Activated CD4-positive, alpha-beta memory T cell treated with anti-CD3 and anti-CD28 coated beads, Interleukin-2, amount 10 ng/mL, durations not matched to agents 7 days and 5 days (primary cell): ENCODE results near the gene TXNRD2. TPM values are rescaled to one million over a fixed set of nuclear protein-coding genes. Genes with fewer than 3 reads are reported as not detected.
"Not testable (repeated sequence)": the region's sequence is repeated elsewhere in the genome, so short reads cannot be mapped to it uniquely, and the experiment has no call there.

Source experiments
- CTCF ChIA-PET: fragments of 350-600 bp; sonication (Branson Sonifier 250); formaldehyde crosslinking; loops from one replicate; lab custom pipeline; 2021; ENCODE audit warnings: antibody characterized with exemption, inconsistent platforms; lab: Charles Lee
- POLR2A ChIA-PET: fragments of 350-600 bp; sonication (Branson Sonifier 250); formaldehyde crosslinking; loops from one replicate; lab custom pipeline; 2021; ENCODE audit warnings: antibody characterized with exemption; lab: Charles Lee
- DNase-seq: peaks from one replicate; pipeline ENCODE4 v3.0.0-alpha.2; 2020
- H3K27ac Mint-ChIP-seq: one replicate; pipeline ENCODE4 v1.8.0; 2021; ENCODE audit warnings: mild to moderate bottlenecking, mixed read lengths
- H3K27me3 Mint-ChIP-seq: one replicate; pipeline ENCODE4 v1.8.0; 2021; ENCODE audit warnings: mixed read lengths
- H3K36me3 Mint-ChIP-seq: one replicate; pipeline ENCODE4 v1.8.0; 2021; ENCODE audit warnings: low read depth, mixed read lengths
- H3K4me1 Mint-ChIP-seq: one replicate; pipeline ENCODE4 v1.8.0; 2021; ENCODE audit warnings: mixed read lengths
- H3K4me3 Mint-ChIP-seq: one replicate; pipeline ENCODE4 v1.8.0; 2021; ENCODE audit warnings: mild to moderate bottlenecking, mixed read lengths
- H3K9me3 Mint-ChIP-seq: one replicate; pipeline ENCODE4 v1.8.0; 2021; ENCODE audit warnings: mixed read lengths
- total RNA-seq, 2 experiments: library from RNA; stranded (reverse); gene quantifications; one replicate each; pipeline ENCODE4 v1.2.3, GENCODE V29; 2021

The TXNRD2 gene
- total RNA-seq, 2 experiments from 2014 or later = 18.9 to 19.1 TPM

- POLR2A ChIA-PET = interaction anchor here (1.1 to 2.2 kb wide), 3 partner anchors 11 to 32 kb away, joined by 3 to 11 read pairs (median 7); partner anchors contain the start of genes GNB1L and RTL10
Measured at GRCh38 chr22:19885841-19886592, 55.6 kb downstream of the TXNRD2 start.

GRCh38 chr22:19884954-19885751 lies 56.5 kb downstream of the TXNRD2 start:
- ChIA-PET CTCF (interaction anchor here (1.6 kb wide), 1 partner anchor 155 kb away, joined by 3 read pairs; no protein-coding TSS in a partner anchor), POLR2A (interaction anchor here (1.6 kb wide), 1 partner anchor 30 kb away, joined by 7 read pairs; the partner anchor contains the start of genes GNB1L and RTL10)
- Mint-ChIP-seq H3K4me1 (peaks cover 12% of the 10 kb centered on the region), H3K9me3 (no peaks in the 10 kb centered on the region), H3K27me3 (no peaks in the 10 kb centered on the region), H3K27ac (no peak overlapping the region), H3K4me3 (no peak overlapping the region), H3K36me3 (no peaks in the 10 kb centered on the region)
- no peak for DNase-seq

More at GRCh38 chr22:19885841-19886592, 55.6 kb downstream of the TXNRD2 start:
- Mint-ChIP-seq H3K36me3 (no peaks in the 10 kb centered on the region), H3K27me3 (no peaks in the 10 kb centered on the region), H3K4me1 (peaks cover 18% of the 10 kb centered on the region), H3K4me3 (no peak overlapping the region), H3K9me3 (no peaks in the 10 kb centered on the region), H3K27ac (no peak overlapping the region)
- no peak for DNase-seq
- CTCF ChIA-PET = interaction anchor here (0.8 to 1.6 kb wide), 3 partner anchors 24 to 156 kb away, joined by 3 to 4 read pairs (median 3); no protein-coding TSS in a partner anchor

- no peaks in the 10 kb centered on the region for H3K9me3 Mint-ChIP-seq
- H3K27me3 Mint-ChIP-seq = no peaks in the 10 kb centered on the region
- no peaks in the 10 kb centered on the region for H3K36me3 Mint-ChIP-seq
- H3K27ac Mint-ChIP-seq = no peak overlapping the region
- DNase-seq = no peak
- POLR2A ChIA-PET = interaction anchor here (1.6 kb wide), 1 partner anchor 29 kb away, joined by 7 read pairs; the partner anchor contains the start of genes GNB1L and RTL10
- CTCF ChIA-PET = interaction anchor here (1.0 to 1.6 kb wide), 2 partner anchors 10 to 154 kb away, joined by 3 to 4 read pairs; no protein-coding TSS in a partner anchor
- no peak overlapping the region for H3K4me3 Mint-ChIP-seq
- peaks cover 10% of the 10 kb centered on the region for H3K4me1 Mint-ChIP-seq
Measured at GRCh38 chr22:19884161-19884953, 57.3 kb downstream of the TXNRD2 start.

- H3K9me3 Mint-ChIP-seq, H3K4me1 Mint-ChIP-seq, H3K36me3 Mint-ChIP-seq, DNase-seq, H3K27ac Mint-ChIP-seq, POLR2A ChIA-PET, H3K27me3 Mint-ChIP-seq, H3K4me3 Mint-ChIP-seq: not testable (repeated sequence)
- CTCF ChIA-PET = interaction anchor here (1.0 kb wide), 1 partner anchor 11 kb away, joined by 4 read pairs; no protein-coding TSS in a partner anchor
Measured at GRCh38 chr22:19883446-19883845, 58.2 kb downstream of the TXNRD2 start.

- ChIA-PET POLR2A (no interaction called here), CTCF (no interaction called here)
- Mint-ChIP-seq H3K4me1 (peaks cover 10% of the 10 kb centered on the region), H3K4me3 (no peak overlapping the region), H3K27ac (no peak overlapping the region), H3K27me3 (no peaks in the 10 kb centered on the region), H3K9me3 (no peaks in the 10 kb centered on the region), H3K36me3 (no peaks in the 10 kb centered on the region)
- no peak for DNase-seq
Measured at GRCh38 chr22:19882446-19883381, 58.9 kb downstream of the TXNRD2 start.

GRCh38 chr22:19880786-19881569 lies 60.6 kb downstream of the TXNRD2 start:
- no peaks in the 10 kb centered on the region for H3K9me3 Mint-ChIP-seq
- ChIA-PET POLR2A (no interaction called here), CTCF (no interaction called here)
- H3K4me1 Mint-ChIP-seq = peaks cover 2% of the 10 kb centered on the region
- DNase-seq = no peak
- no peaks in the 10 kb centered on the region for H3K27me3 Mint-ChIP-seq
- no peak overlapping the region for H3K4me3 Mint-ChIP-seq
- H3K27ac Mint-ChIP-seq = no peak overlapping the region
- H3K36me3 Mint-ChIP-seq = no peaks in the 10 kb centered on the region

DNA sequence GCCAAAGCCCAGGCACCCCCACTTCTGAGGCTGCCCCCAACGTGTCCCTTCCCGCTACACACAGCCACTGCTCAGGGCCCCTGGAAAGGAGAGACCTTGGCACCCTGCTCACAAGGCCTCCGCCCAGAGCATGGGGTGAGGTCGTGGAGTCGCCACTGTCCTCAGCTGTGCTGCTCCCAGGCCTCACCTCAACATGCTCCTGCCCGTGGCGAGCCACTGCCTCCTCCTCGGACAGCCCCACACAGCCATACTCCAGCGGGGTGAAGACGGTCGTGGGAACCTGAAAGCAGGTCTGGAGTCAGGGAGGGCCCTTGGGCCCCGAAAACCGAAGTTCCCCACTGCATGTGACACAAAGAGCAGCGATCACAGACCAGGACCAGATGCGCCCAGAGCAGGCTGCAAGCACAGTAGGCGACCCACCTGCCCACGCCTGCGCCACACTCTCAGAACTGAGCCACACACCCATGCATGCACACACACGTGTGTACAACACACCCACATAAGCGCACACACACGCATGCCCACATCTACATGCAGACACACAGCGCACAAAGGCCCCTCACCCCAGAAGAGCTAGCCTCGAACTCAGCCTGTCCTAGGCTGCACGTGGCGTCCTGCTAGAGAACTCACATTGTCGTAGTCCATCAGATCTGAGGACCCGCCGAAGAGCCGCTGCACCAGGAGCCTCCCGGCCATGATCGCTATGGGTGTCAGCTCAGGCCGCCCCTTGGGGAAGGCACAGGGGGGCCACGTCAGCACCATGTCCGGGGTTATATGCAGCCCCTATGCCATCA lies 61.4 kb downstream of the TXNRD2 start:
- no peak for DNase-seq
- CTCF ChIA-PET = no interaction called here
- Mint-ChIP-seq H3K9me3 (no peaks in the 10 kb centered on the region), H3K4me1 (no peaks in the 10 kb centered on the region), H3K27ac (no peak overlapping the region), H3K4me3 (no peak overlapping the region), H3K27me3 (no peaks in the 10 kb centered on the region), H3K36me3 (no peaks in the 10 kb centered on the region)
- POLR2A ChIA-PET = no interaction called here

GRCh38 chr22:19879643-19879991 lies 62.0 kb downstream of the TXNRD2 start:
- Mint-ChIP-seq H3K9me3 (no peaks in the 10 kb centered on the region), H3K36me3 (no peaks in the 10 kb centered on the region), H3K27me3 (no peaks in the 10 kb centered on the region), H3K27ac (no peak overlapping the region), H3K4me3 (no peak overlapping the region), H3K4me1 (peaks cover 2% of the 10 kb centered on the region)
- CTCF ChIA-PET = no interaction called here
- no peak for DNase-seq
- POLR2A ChIA-PET = no interaction called here

- Mint-ChIP-seq H3K27me3 (no peaks in the 10 kb centered on the region), H3K4me1 (peaks cover 7% of the 10 kb centered on the region), H3K36me3 (no peaks in the 10 kb centered on the region), H3K9me3 (no peaks in the 10 kb centered on the region), H3K4me3 (no peak overlapping the region), H3K27ac (no peak overlapping the region)
- CTCF ChIA-PET = no interaction called here
- POLR2A ChIA-PET = no interaction called here
- no peak for DNase-seq
Measured at GRCh38 chr22:19879246-19879570, 62.4 kb downstream of the TXNRD2 start.

- POLR2A ChIA-PET = no interaction called here
- no peaks in the 10 kb centered on the region for H3K27me3 Mint-ChIP-seq
Measured at GRCh38 chr22:19878461-19879245, 63.0 kb downstream of the TXNRD2 start.

More at GRCh38 chr22:19878461-19879245, 63.0 kb downstream of the TXNRD2 start:
- Mint-ChIP-seq H3K4me1 (peaks cover 10% of the 10 kb centered on the region), H3K27ac (no peak overlapping the region), H3K36me3 (no peaks in the 10 kb centered on the region), H3K9me3 (no peaks in the 10 kb centered on the region), H3K4me3 (no peak overlapping the region)
- CTCF ChIA-PET = no interaction called here
- DNase-seq = no peak
